MM.1S (cell line): Measurements from ENCODE around the gene MAG.

ENCODE experiments used
- DNase-seq: peaks from one replicate; pipeline ENCODE4 v3.0.0-alpha.2; 2015
- H2AFZ ChIP-seq: fragments of 300-600 bp; sonication (generic); 2 replicates; pipeline ENCODE4 v1.6.0; 2016; ENCODE audit warnings: antibody characterized with exemption, low read length
- H3F3A ChIP-seq: fragments of 300-600 bp; sonication (generic); 2 replicates; pipeline ENCODE4 v1.6.1; 2016; ENCODE audit warnings: mild to moderate bottlenecking, antibody characterized with exemption, low read length, moderate library complexity, mixed read lengths; ENCODE audit not compliant: insufficient read depth
- H3K27ac ChIP-seq: fragments of 300-600 bp; sonication (generic); 2 replicates; pipeline ENCODE4 v1.5.1; 2016; ENCODE audit warnings: mild to moderate bottlenecking, low read length
- H3K27me3 ChIP-seq: fragments of 300-600 bp; sonication (generic); replicated peaks from 2 replicates; pipeline ENCODE4 v1.6.0; 2016; ENCODE audit warnings: low read length; ENCODE audit not compliant: insufficient read depth
- H3K36me3 ChIP-seq: fragments of 300-600 bp; sonication (generic); replicated peaks from 2 replicates; pipeline ENCODE4 v1.6.1; 2016; ENCODE audit warnings: mild to moderate bottlenecking, low read length, mixed read lengths; ENCODE audit not compliant: insufficient read depth
- H3K4me1 ChIP-seq: fragments of 300-600 bp; sonication (generic); 2 replicates; pipeline ENCODE4 v1.6.1; 2016; ENCODE audit warnings: low read length, mixed read lengths
- H3K4me2 ChIP-seq: fragments of 300-600 bp; sonication (generic); 2 replicates; pipeline ENCODE4 v1.6.0; 2016; ENCODE audit warnings: low read depth, low read length
- H3K4me3 ChIP-seq: fragments of 300-600 bp; sonication (generic); 2 replicates; pipeline ENCODE4 v1.5.1; 2016; ENCODE audit warnings: low read length, mixed read lengths
- H3K79me2 ChIP-seq: fragments of 300-600 bp; sonication (generic); 2 replicates; pipeline ENCODE4 v1.6.1; 2016; ENCODE audit warnings: mixed run types, low read length, mixed read lengths
- H3K9ac ChIP-seq: fragments of 300-600 bp; sonication (generic); 2 replicates; pipeline ENCODE4 v1.6.1; 2016; ENCODE audit warnings: low read length, mixed read lengths
- H3K9me2 ChIP-seq: fragments of 300-600 bp; sonication (generic); replicated peaks from 2 replicates; pipeline ENCODE4 v1.6.1; 2016; ENCODE audit warnings: mild to moderate bottlenecking, low read length, mixed read lengths; ENCODE audit not compliant: insufficient read depth
- H3K9me3 ChIP-seq: fragments of 300-600 bp; sonication (generic); replicated peaks from 2 replicates; pipeline ENCODE4 v1.6.1; 2016; ENCODE audit warnings: mild to moderate bottlenecking, low read length, mixed read lengths; ENCODE audit not compliant: insufficient read depth
- H4K20me1 ChIP-seq: fragments of 300-600 bp; sonication (generic); 2 replicates; pipeline ENCODE4 v1.6.1; 2016; ENCODE audit warnings: mild to moderate bottlenecking, low read length, moderate library complexity, mixed read lengths; ENCODE audit not compliant: insufficient read depth
- EZH2 ChIP-seq: fragments of 300-600 bp; sonication (generic); optimal IDR thresholded peaks from 2 replicates; pipeline ENCODE3; 2017; ENCODE audit warnings: low read depth, mild to moderate bottlenecking, antibody characterized with exemption, low read length, mixed read lengths
- EZH2phosphoT487 ChIP-seq: fragments of 300-600 bp; sonication (generic); IDR thresholded peaks from 2 replicates; pipeline ENCODE4 v1.6.1; 2018; ENCODE audit warnings: antibody characterized with exemption, low read length
- TF ChIP-seq, protein P1 (sequence below): fragments of 300-600 bp; sonication (generic); IDR thresholded peaks from 2 replicates; pipeline ENCODE4 v1.5.1; 2016; ENCODE audit warnings: antibody characterized with exemption, low read length, mixed read lengths

MAG gene

DNA sequence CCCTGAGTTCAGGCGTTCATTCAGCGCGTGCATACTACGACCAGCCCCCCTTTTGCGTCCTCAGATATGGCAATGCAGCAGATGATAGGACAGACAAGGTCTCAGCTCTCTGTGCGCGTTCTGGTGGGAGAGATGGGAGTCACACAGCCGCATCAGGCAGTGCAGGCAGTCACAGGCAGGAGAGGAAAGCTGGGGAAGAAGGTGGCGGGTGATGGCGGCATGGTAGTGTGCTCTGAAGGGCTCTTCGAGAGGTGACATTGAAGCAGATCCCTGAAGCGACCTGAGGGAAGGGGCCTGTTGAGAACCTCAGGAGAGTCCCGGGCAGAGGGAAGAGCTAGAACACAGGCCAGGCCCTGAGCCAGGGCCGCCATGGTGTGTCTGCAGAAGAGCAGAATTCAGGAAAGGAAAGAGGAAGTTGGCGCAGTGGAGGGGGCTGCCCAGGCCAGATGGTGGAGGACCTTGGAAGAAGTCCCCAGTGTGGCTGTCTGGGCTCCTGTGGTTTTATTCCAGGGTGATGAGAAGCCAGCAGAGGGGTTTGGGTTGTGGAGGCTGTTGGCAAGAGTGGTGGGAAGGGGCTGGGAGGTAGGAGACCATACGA is 19.7 kb upstream of the MAG start:
- Histone ChIP-seq H3K4me1 (no peaks in the 10 kb centered on the region), H4K20me1 (no peaks in the 10 kb centered on the region), H3K9me3 (no peaks in the 10 kb centered on the region), H3K79me2 (peaks cover 20% of the 10 kb centered on the region), H3K4me3 (no peak overlapping the region), H2AFZ (no peak overlapping the region), H3K4me2 (no peak overlapping the region), H3K9me2 (no peaks in the 10 kb centered on the region), H3K36me3 (0 out of 2 replicates have a peak, but pooled peaks cover 2% of the 10 kb centered on the region), H3F3A (no peaks in the 10 kb centered on the region), H3K27ac (no peak overlapping the region), H3K27me3 (no peaks in the 10 kb centered on the region), H3K9ac (no peak overlapping the region)
- TF ChIP-seq, protein P1, sequence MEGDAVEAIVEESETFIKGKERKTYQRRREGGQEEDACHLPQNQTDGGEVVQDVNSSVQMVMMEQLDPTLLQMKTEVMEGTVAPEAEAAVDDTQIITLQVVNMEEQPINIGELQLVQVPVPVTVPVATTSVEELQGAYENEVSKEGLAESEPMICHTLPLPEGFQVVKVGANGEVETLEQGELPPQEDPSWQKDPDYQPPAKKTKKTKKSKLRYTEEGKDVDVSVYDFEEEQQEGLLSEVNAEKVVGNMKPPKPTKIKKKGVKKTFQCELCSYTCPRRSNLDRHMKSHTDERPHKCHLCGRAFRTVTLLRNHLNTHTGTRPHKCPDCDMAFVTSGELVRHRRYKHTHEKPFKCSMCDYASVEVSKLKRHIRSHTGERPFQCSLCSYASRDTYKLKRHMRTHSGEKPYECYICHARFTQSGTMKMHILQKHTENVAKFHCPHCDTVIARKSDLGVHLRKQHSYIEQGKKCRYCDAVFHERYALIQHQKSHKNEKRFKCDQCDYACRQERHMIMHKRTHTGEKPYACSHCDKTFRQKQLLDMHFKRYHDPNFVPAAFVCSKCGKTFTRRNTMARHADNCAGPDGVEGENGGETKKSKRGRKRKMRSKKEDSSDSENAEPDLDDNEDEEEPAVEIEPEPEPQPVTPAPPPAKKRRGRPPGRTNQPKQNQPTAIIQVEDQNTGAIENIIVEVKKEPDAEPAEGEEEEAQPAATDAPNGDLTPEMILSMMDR: no peak
- no peak for TF ChIP-seq EZH2
- TF ChIP-seq EZH2phosphoT487: no peak
- DNase-seq: no peak

DNA sequence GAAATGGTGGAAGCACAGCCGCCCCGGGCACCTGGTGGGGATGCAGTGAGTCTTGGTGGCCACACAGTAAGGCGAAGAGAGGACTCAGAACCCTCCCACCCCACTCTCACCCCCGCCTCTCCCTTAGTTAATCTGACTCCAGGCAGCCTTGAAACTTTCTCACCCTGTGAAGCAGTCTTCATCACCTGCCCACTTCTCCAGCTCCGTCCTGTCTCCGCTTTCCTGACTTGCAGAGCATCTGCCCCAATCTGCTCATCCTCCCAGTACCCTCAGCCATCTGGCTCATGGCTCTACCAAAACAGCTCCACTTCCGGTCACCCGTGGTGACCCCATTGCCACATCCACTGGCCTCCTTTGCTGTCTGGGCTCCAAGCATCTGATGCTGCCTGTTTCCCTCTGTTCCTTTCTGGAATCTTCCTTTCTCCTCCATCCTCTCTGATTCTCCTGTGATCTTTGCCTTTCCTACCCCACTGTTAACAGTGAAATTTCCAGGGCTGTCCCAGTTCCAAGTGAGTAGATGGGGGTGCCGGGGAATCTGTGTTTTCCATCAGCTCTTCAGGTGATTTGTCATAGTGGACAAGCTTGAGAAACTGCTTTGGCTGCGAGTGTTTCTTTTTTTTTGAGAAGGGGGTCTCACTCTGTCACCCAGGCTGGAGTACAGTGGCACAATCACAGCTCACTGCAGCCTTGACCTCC is 18.9 kb upstream of the MAG start:
- Histone ChIP-seq H3K36me3 (0 out of 2 replicates have a peak, but pooled peaks cover 2% of the 10 kb centered on the region), H3F3A (no peaks in the 10 kb centered on the region)
- TF ChIP-seq EZH2: no peak
- TF ChIP-seq, protein P1: no peak
- no peak for TF ChIP-seq EZH2phosphoT487

DNA sequence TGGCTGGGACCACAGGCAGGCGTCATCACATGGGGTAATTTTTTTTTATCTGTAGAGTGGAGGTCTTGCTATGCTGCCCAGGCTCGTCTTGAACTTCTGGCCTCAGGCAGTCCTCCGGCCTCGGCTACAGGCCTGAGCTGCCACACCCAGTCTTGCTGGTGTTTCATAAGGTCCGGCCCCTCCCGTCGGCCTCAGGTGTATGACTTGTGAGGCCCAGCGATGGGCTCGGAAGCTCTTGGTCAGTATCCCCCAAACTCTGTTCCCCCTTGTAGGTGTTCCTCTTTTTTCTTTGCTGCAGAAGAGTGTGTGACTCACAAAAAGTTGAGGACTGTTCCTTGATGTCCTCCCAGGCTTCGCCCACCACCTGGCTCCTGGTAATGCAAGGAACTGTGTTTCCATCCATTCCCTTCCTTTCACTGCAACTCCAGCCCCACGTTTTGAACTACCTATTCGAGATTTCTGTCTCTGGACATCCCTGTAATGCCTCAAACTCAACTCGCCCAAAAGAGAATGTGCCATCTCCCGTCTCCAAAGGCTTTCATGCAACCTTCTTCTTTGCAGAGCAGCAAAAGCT is 18.2 kb upstream of the MAG start:
- Histone ChIP-seq H3K27me3 (no peaks in the 10 kb centered on the region), H3K36me3 (0 out of 2 replicates have a peak, but pooled peaks cover 2% of the 10 kb centered on the region), H3K9me3 (no peaks in the 10 kb centered on the region), H3K79me2 (peaks cover 14% of the 10 kb centered on the region; the same call in 1 of the 2 replicates), H3K9me2 (no peaks in the 10 kb centered on the region), H4K20me1 (no peaks in the 10 kb centered on the region), H3K4me1 (no peaks in the 10 kb centered on the region), H3K9ac (no peak overlapping the region), H3K4me2 (no peak overlapping the region), H3F3A (no peaks in the 10 kb centered on the region), H3K27ac (no peak overlapping the region), H3K4me3 (no peak overlapping the region), H2AFZ (no peak overlapping the region)
- TF ChIP-seq, protein P1: no peak
- TF ChIP-seq EZH2: no peak
- TF ChIP-seq EZH2phosphoT487: no peak
- DNase-seq: no peak

More for the DNA sequence above, 18.9 kb upstream of the MAG start:
- no peak overlapping the region for H3K4me2 ChIP-seq
- no peaks in the 10 kb centered on the region for H4K20me1 ChIP-seq
- no peak overlapping the region for H3K9ac ChIP-seq
- H3K79me2 ChIP-seq: peaks cover 14% of the 10 kb centered on the region; the same call in 1 of the 2 replicates
- H3K27me3 ChIP-seq: no peaks in the 10 kb centered on the region
- no peak overlapping the region for H3K4me3 ChIP-seq
- H3K9me3 ChIP-seq: no peaks in the 10 kb centered on the region
- H3K4me1 ChIP-seq: no peaks in the 10 kb centered on the region
- no peaks in the 10 kb centered on the region for H3K9me2 ChIP-seq
- no peak for DNase-seq
- no peak overlapping the region for H3K27ac ChIP-seq
- H2AFZ ChIP-seq: no peak overlapping the region
